GM12878 (cell line): ENCODE measurements around the gene LGI4.

Source experiments
- CEBPB ChIP-seq, 2 experiments: fragments of 150-350 bp in 1 of 2; IDR thresholded peaks; 2 replicates each; pipeline ENCODE4 v1.6.1; 2012 to 2014; ENCODE audit warnings: low read depth in 2 of 2, low read length in 2 of 2, borderline replicate concordance in 1 of 2, inconsistent platforms in 1 of 2
- EP300 ChIP-seq, 2 experiments: fragments of 150-350 bp in 1 of 2; IDR thresholded peaks; 2 replicates each; pipeline ENCODE4 v1.6.1; 2011 to 2012; ENCODE audit warnings: low read depth in 2 of 2, low read length in 2 of 2, borderline replicate concordance in 1 of 2, improper control_type of control experiment in 1 of 2, inconsistent platforms in 1 of 2; ENCODE audit not compliant: control insufficient read depth in 1 of 2
- EZH2 ChIP-seq: IDR thresholded peaks from 2 replicates; pipeline ENCODE4 v1.6.1; 2012; ENCODE audit warnings: low read depth, mild to moderate bottlenecking, control low read depth, inconsistent platforms, low read length, borderline replicate concordance; ENCODE audit not compliant: control insufficient read depth
- RFX5 ChIP-seq: IDR thresholded peaks from 2 replicates; pipeline ENCODE4 v1.6.1; 2011; ENCODE audit warnings: low read depth, low read length, improper control_type of control experiment
- ZNF24 ChIP-seq: fragments of 450-650 bp; IDR thresholded peaks from 2 replicates; pipeline ENCODE4 v1.6.1; 2017; ENCODE audit warnings: antibody characterized with exemption, mild to moderate bottlenecking
- ZNF592 ChIP-seq: fragments of 450-650 bp; IDR thresholded peaks from 2 replicates; pipeline ENCODE4 v1.6.1; 2017; ENCODE audit warnings: mild to moderate bottlenecking, moderate library complexity
- TF ChIP-seq, protein P1 (sequence below): IDR thresholded peaks from 2 replicates; pipeline ENCODE4 v1.6.1; 2012; ENCODE audit warnings: low read depth, low read length, improper control_type of control experiment
- TF ChIP-seq, protein P2 (sequence below), 3 experiments: IDR thresholded peaks in 2 of 3; conservative IDR thresholded peaks in 1 of 3; 2 replicates each; pipeline ENCODE4 v1.5.1; 2011; ENCODE audit warnings: low read depth in 3 of 3, low read length in 3 of 3, mild to moderate bottlenecking in 3 of 3, control low read depth in 2 of 3, moderate library complexity in 2 of 3, inconsistent platforms in 1 of 3, mixed read lengths in 1 of 3; ENCODE audit not compliant: control insufficient read depth in 2 of 3, insufficient read depth in 1 of 3; ENCODE audit errors: extremely low read depth in 1 of 3

DNA sequence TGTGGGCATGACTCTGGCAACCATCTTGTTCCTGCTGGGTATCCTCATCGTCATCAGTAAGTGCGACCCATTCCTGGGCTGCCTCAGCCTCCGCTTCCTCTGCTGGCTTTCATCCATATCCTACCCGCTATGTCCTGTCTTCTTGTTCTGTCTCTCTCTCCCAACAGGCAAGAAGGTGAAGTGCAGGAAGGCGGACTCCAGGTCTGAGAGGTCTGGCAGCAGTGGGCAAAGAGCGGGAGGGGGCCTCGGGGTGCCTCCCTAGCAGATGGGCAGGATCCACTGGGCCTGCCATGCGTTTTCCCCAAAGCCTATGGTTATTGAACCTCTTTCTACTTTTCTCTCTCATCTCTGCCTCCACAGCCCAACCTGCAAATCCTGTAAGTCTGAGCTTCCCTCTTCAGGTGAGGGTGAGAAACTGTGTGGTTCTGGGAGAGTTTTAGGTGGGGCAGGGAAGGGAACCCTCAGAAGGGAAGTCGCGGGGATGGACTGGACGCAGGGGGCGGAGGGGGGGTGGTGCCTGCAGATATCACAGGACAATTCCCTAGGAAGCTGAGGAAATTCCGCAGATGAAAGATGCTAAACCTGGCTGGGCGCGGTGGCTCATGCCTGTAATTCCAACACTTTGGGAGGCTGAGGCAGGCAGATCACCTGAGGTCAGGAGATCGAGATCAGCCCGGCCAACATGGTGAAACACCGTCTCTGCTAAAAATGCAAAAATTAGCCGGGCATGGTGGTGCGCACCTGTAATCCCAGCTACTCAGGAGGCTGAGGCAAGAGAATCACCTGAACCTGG is 16.6 kb upstream of the LGI4 start:
- TF ChIP-seq EP300 (IDR thresholded peaks at IDR 0.05; ENCODE audit: borderline replicate concordance in 1 of 2, control insufficient read depth in 1 of 2, low read depth in 2 of 2, low read length in 2 of 2) = no peak
- TF ChIP-seq RFX5 = no peak
- TF ChIP-seq ZNF24 = no peak
- TF ChIP-seq, protein P1, sequence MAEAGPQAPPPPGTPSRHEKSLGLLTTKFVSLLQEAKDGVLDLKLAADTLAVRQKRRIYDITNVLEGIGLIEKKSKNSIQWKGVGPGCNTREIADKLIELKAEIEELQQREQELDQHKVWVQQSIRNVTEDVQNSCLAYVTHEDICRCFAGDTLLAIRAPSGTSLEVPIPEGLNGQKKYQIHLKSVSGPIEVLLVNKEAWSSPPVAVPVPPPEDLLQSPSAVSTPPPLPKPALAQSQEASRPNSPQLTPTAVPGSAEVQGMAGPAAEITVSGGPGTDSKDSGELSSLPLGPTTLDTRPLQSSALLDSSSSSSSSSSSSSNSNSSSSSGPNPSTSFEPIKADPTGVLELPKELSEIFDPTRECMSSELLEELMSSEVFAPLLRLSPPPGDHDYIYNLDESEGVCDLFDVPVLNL = no peak
- TF ChIP-seq EZH2 = no peak
- TF ChIP-seq, protein P2, sequence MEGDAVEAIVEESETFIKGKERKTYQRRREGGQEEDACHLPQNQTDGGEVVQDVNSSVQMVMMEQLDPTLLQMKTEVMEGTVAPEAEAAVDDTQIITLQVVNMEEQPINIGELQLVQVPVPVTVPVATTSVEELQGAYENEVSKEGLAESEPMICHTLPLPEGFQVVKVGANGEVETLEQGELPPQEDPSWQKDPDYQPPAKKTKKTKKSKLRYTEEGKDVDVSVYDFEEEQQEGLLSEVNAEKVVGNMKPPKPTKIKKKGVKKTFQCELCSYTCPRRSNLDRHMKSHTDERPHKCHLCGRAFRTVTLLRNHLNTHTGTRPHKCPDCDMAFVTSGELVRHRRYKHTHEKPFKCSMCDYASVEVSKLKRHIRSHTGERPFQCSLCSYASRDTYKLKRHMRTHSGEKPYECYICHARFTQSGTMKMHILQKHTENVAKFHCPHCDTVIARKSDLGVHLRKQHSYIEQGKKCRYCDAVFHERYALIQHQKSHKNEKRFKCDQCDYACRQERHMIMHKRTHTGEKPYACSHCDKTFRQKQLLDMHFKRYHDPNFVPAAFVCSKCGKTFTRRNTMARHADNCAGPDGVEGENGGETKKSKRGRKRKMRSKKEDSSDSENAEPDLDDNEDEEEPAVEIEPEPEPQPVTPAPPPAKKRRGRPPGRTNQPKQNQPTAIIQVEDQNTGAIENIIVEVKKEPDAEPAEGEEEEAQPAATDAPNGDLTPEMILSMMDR (IDR thresholded peaks at IDR 0.05 in 2 of 3, conservative IDR thresholded peaks at IDR 0.05 in 1 of 3; ENCODE audit: control insufficient read depth in 2 of 3, extremely low read depth in 1 of 3, insufficient read depth in 1 of 3, low read depth in 3 of 3, low read length in 3 of 3) = no peak
- TF ChIP-seq CEBPB (IDR thresholded peaks at IDR 0.05; ENCODE audit: borderline replicate concordance in 1 of 2, low read depth in 2 of 2, low read length in 2 of 2) = no peak
- TF ChIP-seq ZNF592 = no peak
